NCI-H2029 treated with DMSO at 0.1 percent for 48 hours (cell line): ENCODE data around the gene STK38.
"Not testable (repeated sequence)": the region's sequence is repeated elsewhere in the genome, so short reads cannot be mapped to it uniquely, and the experiment has no call there.

ENCODE experiments used
- DNase-seq: peaks from one replicate; lab custom pipeline; 2025; lab: John Stamatoyannopoulos, UW

STK38 gene

DNA sequence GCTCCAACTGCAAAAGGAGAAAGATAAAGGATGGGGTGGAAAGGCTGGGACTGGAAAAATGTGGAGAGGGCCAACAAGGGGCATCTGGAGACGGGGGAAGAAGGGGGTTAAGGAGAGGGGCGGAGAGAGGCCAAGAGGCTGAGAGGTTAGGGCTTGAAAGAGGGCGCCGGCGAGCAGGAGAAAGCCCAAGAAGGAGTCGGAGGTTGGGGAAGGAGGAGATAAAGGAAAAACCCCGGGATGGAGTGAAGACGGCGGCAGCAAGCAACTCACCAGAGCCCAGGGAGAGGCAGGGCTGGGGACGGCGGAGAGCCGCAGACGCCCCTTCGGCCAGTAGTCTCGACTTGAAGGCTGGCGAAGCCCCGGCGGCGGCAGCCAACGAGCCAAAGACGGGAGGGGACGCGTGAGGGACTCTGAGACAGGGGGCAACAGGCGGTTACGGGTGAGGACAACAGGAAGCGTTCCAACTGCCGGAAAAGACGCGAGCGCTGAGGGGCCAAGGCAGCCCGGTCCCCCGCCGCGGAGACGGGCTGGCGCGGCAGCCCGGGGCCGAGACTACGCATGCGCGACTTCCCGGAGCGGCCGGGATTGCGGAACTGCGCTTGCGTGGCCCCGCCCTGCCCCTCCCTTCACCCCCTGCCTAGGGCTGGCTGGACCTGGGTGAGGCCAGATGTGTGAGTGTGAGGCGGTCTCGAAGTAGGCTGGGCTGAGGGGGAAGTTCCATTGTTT, at the start of gene STK38:
STK38 (minus strand) TSS at position 560 of the 726 bp plus-strand sequence. CDS start 7,277 bp downstream, outside the sequence.
- peak; percentile 72 for DNase-seq

DNA sequence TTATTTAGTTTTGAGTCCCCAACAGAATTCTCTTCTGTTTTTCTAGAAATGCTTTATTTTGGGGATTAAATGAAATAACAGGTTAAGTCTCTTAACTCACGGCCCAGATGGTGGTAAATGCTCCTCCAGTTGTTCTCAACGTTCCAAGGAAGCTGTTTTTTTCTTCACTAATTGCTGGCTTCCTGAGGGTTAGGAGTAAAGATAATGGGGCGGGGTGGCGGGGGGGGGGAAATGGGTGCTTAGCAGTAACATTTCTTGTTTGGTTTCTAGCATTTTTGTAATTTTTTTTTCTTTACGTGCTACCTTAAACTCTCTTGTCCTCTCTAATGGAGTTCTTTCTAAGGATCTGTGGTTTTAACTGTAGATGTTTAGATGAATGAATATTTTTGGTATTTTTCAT, 49.1 kb upstream of the STK38 start:
- DNase-seq = no peak

DNA sequence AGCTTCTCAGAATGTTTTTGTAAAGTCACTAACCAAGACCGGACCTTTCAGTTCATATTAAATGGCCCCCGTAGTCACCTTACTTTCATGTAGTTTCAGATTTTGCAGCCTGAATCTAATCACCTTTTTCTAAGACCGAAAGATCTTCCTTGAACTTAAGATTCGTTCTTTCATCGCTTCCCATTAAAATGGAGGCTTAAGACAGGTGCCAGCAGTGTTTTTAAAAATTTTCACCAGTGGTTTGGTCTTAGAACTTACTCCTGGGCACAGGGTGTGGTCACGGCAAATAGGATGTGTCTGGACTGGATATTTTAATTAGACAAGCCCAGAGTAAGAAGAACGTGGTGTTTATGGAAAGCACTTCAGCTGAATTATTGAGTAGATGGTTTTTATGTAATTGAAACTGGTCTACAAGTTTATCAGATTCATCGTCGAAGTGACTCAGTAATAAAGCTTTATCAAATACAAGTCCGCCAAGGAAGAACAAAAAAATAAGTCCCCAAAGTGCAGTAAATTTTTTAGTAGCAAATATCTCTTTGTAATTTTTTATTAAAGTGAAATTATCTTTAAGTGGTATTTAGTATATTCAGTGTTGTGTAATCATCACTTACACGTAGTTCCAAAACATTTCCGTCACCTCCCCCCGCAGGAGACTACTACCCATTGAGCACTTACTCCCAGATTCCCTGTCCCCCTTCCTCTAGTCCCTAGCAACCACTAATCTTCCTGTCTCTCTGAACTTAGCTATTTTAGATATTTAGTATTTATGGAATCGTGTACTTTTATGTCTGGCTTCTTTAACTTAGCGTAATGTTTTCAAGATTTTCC, 47.8 kb upstream of the STK38 start:
- peak; percentile 72 for DNase-seq

DNA sequence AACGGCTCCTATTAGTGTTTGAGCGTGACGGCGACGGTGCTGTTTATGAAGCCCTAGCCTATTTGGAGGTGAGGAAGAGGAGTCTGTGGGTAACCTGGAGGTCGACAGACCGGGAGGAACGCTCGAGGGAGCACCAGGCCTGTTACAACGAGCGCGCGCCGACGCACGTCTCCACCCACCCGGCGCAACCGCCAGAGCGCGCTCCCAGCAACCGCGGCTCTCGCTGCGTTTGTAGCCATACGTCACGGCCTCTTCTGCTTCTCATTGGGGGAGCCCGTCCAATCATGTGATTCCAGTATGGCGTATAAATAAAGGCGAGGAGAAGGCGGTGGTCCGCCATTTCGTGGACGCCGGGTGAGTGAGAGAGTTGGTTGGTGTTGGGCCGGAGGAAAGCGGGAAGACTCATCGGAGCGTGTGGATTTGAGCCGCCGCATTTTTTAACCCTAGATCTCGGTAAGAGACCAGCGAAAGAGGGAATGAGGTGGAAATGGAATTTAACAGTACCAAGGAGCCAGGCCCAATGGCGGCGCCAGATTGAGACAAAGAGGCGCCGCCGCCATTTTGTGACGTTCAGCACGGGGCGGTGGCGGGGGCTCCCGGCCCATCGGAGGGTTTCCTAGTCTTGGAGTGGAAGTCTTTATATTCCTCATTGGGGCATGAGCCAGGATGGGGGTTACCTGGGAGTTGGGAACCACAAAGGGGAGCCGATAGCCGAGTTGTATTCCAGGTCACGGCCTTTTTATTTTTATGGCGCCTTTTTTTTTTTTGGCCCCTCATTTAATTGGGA, 46.9 kb upstream of the STK38 start, which contains the start of gene SRSF3:
SRSF3 (plus strand) TSS at position 334 of the 787 bp plus-strand sequence. CDS start 2,401 bp downstream, outside the sequence.
- peak; percentile 96 for DNase-seq

DNA sequence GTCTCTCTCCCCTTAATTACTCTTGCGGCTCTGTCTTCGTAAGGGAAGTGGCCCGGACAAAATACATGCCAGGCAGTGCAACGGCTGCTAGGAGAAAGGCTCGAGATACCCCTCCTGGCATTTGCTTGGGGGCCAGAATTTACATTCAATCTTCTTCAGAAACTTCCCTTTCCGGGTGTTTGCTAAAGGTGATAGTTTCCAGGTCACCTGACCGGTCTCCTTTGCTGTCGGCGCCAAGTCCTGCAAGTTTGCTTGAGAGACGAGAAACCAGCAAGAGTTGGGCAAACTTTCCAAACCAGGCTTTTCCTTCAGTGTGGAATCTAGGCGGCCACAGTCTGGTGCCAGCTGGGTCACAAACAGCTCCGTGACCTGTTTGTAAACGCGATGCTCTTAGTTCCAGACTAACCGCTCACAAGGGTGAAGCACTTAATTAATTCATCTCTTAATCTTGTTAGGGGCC, 46.3 kb upstream of the STK38 start:
- DNase-seq = peak; percentile 71

DNA sequence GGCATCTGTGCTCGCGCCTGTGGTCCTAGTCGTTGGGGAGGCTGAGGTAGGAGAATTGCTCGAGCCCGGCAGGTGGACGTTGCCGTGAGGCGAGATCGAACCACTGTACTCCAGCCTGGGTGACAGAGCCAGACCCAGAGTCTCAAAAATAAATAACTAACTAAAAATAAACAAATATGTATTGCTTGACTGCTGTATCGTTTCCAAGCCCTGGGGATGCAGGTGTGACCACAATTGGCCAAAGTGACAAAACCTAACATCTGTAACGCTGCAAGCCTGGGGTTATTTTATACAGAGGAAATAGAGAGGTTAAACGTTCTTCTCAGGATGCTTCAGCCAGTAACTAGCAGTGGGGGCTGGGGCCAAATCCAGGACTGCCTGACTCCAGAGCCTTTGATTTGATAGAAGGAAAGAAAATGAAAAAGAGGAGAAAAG, 45.0 kb upstream of the STK38 start:
- DNase-seq = no peak

DNA sequence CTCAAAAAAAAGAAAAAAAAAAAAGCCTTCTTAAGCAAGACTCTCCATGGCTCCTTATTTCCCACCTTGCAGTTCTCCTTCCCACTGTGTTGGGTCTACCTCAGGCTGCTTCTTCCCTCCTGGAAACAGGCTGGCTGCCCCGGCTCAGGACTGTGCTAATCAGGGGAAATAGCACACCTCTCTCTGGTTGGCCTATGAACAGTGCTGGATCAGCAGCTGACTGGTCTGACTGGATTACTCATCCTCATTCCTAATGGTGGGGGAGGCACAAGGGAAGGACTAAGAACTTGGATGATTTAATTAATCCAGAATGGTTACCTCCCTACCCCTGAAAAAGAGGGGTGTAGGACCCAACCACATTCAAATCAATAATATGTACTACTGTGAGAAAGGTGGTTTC, 43.0 kb upstream of the STK38 start:
- no peak for DNase-seq

DNA sequence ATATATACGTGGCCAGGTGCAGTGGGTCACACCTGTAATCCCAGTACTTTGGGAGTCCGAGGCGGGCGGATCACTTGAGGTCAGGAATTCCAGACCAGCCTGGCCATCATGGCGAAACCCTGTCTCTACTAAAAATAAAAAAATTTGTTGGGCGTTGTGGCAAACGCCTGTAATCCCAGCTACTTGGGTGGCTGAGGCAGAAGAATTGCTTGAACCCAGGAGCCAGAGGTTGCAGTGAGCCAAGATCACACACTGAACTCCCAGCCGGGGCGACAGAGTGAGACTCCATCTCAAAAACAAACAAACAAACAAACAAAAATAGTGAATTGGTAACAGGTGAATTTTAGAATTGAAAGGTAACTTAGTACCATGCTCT, 41.7 kb upstream of the STK38 start:
- DNase-seq = not testable (repeated sequence)

DNA sequence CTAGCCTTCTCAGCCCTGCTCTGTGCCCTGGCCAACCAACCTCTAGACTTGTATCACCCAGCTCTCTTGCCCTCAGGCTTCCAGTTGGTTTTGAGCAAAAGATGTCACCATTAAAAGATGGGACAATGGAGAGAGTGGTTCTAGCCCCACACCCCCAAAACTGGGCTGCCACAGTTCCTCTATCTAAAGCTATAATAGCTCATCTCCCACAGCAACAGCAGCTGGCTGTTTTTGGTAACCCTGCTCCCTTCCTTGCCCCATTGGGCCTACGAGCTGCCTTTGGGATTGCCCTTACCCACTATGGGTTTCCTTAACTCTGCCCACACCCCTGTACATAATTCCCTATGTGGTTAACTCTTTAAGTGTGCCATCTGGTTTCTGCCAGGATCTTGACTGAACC, 39.3 kb upstream of the STK38 start:
- no peak for DNase-seq

DNA sequence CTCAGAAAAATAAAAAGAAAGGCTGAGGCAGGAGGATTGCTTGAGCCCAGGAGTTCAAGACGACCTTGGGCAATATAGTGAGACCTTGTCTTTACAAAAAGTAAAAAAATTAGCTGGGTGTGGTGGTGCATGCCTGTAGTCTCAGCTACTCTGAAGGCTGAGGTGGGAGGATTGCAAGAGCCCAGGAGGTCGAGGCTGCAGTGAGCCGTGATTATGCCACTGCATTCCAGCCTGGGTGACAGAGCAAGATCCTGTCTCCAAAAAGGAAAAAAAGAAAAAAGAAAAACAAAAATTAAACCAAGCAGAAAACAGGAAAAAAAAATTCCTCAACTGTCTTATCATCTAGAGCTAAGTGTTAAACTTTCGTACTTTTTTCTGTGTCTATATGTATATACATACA, 34.4 kb upstream of the STK38 start:
- no peak for DNase-seq

DNA sequence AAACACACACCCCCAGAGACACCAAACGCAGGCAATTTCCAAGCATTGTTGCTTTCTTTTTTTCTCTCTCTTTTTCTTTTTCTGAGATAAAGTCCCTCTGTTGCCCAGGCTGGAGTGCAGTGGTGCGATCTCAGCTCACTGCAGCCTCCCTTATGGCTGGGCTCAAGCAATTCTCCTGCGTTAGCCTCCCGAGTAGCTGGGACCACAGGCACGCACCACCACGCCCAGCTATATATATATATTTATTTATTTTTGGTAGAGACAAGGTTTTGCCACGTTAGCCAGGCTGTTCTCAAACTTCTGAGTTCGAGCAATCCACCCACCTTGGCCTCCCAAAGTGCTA, 32.9 kb upstream of the STK38 start:
- DNase-seq = no peak

DNA sequence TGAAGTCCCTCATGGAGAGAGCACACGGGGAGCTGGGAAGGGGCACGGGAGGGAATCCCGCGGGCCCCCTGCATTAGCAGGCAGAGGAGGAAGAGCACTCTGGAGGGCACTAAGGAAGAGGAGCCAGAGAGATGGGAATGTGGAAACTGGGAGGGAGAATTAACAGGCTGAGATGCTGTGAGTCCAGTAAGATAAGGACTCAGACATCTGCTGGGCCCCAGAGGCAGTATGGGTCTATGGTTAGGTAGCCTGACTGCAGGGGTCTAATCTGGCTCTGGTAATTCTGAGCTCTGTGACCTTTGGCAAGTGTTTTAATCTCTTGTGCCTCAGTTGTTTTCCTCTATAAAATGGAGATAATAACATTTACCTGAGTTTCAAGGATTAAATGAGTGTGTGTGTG, 31.2 kb upstream of the STK38 start:
- DNase-seq = no peak

DNA sequence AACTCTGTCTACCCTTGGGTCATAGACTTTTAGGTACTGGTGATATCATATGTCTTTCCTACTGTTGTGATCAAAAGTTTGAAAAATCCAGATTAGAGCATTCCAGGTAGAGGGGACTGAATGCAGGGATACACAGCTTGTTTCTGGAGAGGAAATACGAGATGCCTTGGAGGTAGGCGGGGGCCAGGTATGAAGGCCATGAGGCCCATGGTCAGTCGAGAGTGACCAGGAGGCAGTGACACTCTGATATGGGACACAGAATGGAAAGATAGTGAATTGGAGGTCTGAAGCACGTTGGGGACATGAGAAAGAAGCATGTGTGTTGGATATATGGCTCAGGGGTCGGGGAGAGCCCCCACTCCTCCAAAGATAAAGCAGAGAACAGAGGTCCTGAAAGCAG, 30.8 kb upstream of the STK38 start:
- no peak for DNase-seq

DNA sequence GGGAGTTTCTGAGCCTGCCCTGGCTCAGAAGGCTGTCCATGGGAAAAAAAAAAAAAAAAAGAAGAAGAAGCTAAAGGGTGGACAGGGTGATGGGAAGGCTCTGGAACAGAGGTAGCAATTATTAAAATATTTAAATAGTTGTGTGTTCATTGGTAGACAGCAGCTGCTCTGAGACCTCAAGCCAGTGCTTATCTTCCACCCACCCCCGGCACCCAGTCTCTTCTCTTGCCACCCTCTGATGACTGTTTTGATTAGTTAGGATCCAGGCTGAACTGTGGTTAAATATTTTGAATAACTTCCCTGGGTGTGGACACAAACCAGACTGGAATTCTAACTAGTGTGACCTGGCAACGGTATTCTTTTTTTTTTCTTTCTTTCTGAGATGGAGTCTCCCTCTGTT, 30.0 kb upstream of the STK38 start:
- no peak for DNase-seq

DNA sequence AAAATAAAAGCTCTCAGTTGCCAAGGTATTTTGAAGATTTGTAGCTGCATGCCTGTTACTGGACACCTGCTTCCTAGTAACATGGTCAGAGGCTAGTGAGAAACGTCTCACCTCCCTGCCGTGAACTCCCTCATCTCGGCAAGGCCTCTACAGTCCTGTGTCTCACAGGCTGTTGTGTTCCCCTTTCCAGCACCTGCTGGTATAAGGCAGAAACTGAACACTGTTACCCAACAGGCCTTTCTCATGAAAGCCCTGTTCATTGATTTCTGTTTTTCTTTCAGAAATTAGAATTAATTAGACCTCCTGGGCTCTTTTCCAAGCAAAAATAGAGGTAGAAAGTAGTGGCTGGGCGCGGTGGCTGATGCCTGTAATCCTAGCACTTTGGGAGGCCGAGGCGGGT, 29.3 kb upstream of the STK38 start:
- no peak for DNase-seq

DNA sequence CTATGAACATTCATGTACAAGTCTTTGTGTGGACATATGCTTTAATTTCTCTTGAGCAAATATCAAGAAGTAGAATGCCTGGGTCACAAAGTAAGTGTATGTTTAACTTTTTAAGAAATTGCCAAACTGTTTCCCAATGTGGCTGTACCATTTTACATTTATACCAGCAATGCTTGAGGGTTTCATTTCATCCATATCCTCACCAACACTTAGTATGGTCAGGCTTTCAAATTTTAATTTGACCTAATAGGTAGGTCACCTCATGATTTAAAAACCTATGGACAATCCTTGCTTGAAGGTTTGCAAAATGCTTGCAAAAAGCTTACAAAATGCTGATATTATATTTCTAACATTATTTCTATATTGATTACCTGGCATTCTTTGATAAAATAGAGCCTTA, 27.4 kb upstream of the STK38 start:
- no peak for DNase-seq

DNA sequence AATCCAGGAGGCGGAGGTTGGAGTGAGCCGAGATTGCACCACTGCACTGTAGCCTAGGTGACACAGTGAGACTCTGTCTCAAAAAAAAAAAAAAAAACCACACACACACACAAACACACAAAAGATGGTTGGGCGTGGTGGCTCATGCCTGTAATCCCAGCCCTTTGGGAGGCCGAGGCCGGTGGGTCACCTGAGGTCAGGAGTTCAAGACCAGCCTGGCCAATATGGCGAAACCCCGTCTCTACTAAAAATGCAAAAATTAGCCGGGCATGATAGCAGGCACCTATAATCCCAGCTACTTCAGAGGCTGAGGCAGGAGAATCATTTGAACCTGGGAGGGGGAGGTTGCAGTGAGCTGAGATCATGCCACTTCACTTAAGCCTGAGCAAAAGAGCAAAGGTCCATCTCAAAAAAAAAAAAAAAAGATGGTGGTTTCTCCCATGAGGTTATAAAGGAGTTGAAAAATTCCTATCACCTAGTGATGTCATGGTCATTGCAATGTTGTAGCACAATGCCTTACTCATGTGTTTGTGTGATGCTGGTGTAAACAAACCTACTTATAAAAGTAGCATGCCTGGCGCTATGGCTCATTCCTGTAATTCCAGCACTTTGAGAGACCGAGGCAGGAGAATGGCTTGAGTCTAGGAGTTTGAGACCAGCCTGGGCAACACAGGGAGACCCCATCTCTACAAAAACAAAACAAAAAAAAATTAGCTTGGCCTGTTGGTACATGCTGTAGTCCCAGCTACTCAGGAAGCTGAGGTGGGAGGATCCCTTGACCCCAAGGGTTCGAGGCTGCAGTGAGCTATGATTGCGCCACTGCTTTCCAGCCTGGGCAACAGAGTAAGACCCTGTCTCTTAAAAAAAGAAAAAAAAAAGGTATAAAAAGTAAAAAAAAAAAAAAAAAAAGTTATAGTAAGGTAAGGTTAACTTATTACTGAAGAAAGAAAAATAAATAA, 25.4 kb upstream of the STK38 start:
- DNase-seq = not testable (repeated sequence)

DNA sequence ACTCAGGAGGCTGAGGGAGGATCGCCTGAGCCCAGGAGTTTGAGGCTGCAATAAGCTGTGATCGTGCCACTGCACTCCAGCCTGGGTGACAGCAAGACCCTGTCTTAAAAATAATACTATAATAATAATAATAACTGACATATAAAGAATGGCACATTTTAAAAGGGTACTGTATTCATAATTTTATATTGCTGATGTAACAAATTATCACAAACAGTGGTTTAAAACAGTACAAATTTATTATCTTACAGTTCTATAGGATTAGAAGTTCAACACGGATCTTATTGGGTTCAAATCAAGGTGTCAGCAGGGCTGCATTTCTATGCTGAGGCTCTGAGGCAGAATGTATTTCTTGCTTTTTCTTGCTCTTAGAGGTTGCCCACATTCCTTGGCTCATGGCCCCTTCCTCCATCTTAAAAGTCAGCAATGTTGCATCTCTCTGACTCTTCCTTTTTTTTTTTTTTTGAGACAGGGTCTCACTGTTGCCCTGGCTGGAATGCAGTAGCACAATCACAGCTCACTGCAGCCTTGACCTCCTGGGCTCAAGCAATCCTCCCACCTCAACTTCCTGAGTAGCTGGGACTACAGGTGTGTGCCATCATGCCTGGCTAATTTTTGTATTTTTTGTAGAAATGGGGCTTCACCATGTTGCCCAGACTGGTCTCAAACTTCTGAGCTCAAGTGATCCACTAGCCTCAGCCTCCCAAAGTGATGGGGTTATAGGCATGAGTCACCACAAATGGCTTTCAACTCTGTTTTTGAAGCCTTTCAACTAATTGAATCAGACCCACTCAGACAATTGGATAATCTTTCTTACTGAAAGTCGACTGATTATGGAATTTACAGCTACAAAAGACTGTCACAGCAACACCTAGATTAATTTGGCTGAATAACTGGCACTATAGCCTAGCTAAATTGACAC, 24.1 kb upstream of the STK38 start:
- no peak for DNase-seq

DNA sequence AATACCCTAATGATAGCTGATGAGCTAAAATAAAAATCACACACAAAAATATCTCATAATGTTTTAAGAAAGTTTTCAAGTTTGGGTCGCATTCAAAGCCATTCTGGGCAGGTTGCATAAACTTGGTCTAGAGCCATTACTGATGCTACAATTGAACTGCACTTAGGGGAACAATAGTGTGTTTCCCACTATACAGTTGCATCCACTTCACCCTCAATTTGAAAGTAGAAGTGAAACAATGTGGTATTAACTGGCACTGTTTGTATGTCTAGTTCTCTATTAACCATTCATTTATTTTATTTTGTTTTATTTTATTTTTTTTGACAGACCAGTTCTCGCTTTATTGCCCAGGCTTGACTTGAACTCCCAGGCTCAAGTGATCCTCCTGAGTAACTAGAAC, 23.0 kb upstream of the STK38 start:
- DNase-seq = no peak

DNA sequence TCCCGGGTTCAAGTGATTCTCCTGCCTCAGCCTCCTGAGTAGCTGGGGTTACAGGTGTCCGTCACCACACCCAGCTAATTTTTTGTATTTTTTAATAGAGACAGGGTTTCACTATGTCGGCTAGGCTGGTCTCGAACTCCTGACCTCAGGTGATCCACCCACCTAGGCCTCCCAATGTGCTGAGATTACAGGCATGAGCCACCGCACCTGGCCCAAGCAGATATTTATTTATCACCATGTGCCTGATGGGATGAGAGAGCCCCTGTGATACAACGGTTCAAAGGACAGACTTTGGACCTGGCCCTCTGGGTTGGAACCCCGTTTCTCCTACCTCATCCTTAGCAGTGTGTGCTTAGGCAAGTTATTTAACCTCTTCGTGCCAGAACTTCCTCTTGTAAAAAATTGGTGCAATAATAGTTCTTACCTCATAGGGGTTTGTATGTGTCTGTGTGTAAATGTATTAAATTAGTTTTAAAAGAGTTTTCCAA, 19.2 kb upstream of the STK38 start:
- no peak for DNase-seq
